ENCODE results near the gene MAPKAP1.

DNA sequence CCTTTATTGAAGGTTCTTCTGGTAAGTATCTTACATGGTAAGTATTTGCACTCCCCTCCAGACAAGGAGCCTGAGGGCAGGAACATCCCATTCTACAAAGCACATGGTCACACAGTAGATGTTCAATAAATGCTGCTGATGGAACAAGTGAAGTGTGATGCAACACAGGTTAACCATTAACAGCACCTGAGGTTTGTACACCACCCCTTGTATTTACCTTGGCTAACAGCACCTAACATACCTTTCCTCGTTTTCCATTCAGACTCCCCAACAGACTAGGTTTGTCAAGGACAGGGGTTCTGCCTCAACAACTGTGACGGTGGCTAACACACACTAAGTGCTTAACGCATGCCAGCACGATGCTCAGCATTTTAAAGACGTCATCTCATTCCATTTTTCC is 213.6 kb downstream of the MAPKAP1 start:
- TF ChIP-seq, protein P1, sequence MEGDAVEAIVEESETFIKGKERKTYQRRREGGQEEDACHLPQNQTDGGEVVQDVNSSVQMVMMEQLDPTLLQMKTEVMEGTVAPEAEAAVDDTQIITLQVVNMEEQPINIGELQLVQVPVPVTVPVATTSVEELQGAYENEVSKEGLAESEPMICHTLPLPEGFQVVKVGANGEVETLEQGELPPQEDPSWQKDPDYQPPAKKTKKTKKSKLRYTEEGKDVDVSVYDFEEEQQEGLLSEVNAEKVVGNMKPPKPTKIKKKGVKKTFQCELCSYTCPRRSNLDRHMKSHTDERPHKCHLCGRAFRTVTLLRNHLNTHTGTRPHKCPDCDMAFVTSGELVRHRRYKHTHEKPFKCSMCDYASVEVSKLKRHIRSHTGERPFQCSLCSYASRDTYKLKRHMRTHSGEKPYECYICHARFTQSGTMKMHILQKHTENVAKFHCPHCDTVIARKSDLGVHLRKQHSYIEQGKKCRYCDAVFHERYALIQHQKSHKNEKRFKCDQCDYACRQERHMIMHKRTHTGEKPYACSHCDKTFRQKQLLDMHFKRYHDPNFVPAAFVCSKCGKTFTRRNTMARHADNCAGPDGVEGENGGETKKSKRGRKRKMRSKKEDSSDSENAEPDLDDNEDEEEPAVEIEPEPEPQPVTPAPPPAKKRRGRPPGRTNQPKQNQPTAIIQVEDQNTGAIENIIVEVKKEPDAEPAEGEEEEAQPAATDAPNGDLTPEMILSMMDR (IDR thresholded peaks at IDR 0.05; ENCODE audit: low read depth, low read length, poor library complexity, severe bottlenecking), result no peak
- no peak for TF ChIP-seq EZH2phosphoT487 (IDR thresholded peaks at IDR 0.05; ENCODE audit: borderline replicate concordance, low read length)
